ENCODE measurements around the gene FLOT2.
A peak's percentile ranks its signal among the peaks of the same experiment; 100 is the strongest.
"Not testable (repeated sequence)": the region's sequence is repeated elsewhere in the genome, so short reads cannot be mapped to it uniquely, and the experiment has no call there.

The FLOT2 gene

GRCh38 chr17:28895794-28896447 lies 1.6 kb downstream of the FLOT2 start:
- no peaks in the 10 kb centered on the region for H3K27me3 Mint-ChIP-seq
- peaks cover 49% of the 10 kb centered on the region for H3K36me3 Mint-ChIP-seq (ENCODE audit: low read depth)
- peak overlapping the region; percentile 97 for H3K27ac Mint-ChIP-seq
- peaks cover 72% of the 10 kb centered on the region for H3K4me1 Mint-ChIP-seq (ENCODE audit: low read depth)
- no peaks in the 10 kb centered on the region for H3K9me3 Mint-ChIP-seq
- peak overlapping the region; percentile 94 for H3K4me3 Mint-ChIP-seq
- intact Hi-C loops (cut with micrococcal nuclease): no loop called here

GRCh38 chr17:28893248-28894183 lies 4.0 kb downstream of the FLOT2 start:
- Mint-ChIP-seq H3K27ac (peak overlapping the region; percentile 96), H3K36me3 (ENCODE audit: low read depth) (peaks cover 51% of the 10 kb centered on the region), H3K4me3 (peak overlapping the region; percentile 54), H3K4me1 (ENCODE audit: low read depth) (peaks cover 69% of the 10 kb centered on the region)
- H3K9me3 Mint-ChIP-seq; H3K27me3 Mint-ChIP-seq; intact Hi-C loops (cut with micrococcal nuclease): not testable (repeated sequence)

GRCh38 chr17:28892024-28892423 lies 5.5 kb downstream of the FLOT2 start:
- peaks cover 58% of the 10 kb centered on the region for H3K36me3 Mint-ChIP-seq (ENCODE audit: low read depth)
- peak overlapping the region; percentile 3 for H3K27ac Mint-ChIP-seq
- no peak overlapping the region for H3K4me3 Mint-ChIP-seq
- H3K4me1 Mint-ChIP-seq (ENCODE audit: low read depth): peaks cover 60% of the 10 kb centered on the region
- intact Hi-C loops (cut with micrococcal nuclease): no loop called here
- H3K27me3 Mint-ChIP-seq: no peaks in the 10 kb centered on the region
- H3K9me3 Mint-ChIP-seq: no peaks in the 10 kb centered on the region

- H3K27me3 Mint-ChIP-seq: no peaks in the 10 kb centered on the region
- H3K36me3 Mint-ChIP-seq (ENCODE audit: low read depth): peaks cover 63% of the 10 kb centered on the region
- peaks cover 52% of the 10 kb centered on the region for H3K4me1 Mint-ChIP-seq (ENCODE audit: low read depth)
- peak overlapping the region; percentile 3 for H3K27ac Mint-ChIP-seq
- H3K9me3 Mint-ChIP-seq: no peaks in the 10 kb centered on the region
- intact Hi-C loops (cut with micrococcal nuclease): no loop called here
- H3K4me3 Mint-ChIP-seq: no peak overlapping the region
Measured at GRCh38 chr17:28891201-28891600, 6.3 kb downstream of the FLOT2 start.

- Mint-ChIP-seq H3K4me3 (no peak overlapping the region), H3K27ac (peak overlapping the region; percentile 62), H3K9me3 (no peaks in the 10 kb centered on the region), H3K36me3 (ENCODE audit: low read depth) (peaks cover 69% of the 10 kb centered on the region), H3K4me1 (ENCODE audit: low read depth) (peaks cover 44% of the 10 kb centered on the region), H3K27me3 (no peaks in the 10 kb centered on the region)
- intact Hi-C loops (cut with micrococcal nuclease): no loop called here
Measured at GRCh38 chr17:28889996-28890395, 7.5 kb downstream of the FLOT2 start.

- peak overlapping the region; percentile 62 for H3K27ac Mint-ChIP-seq
- intact Hi-C loops (cut with micrococcal nuclease): no loop called here
- peaks cover 41% of the 10 kb centered on the region for H3K4me1 Mint-ChIP-seq (ENCODE audit: low read depth)
- no peak overlapping the region for H3K4me3 Mint-ChIP-seq
- no peaks in the 10 kb centered on the region for H3K9me3 Mint-ChIP-seq
- no peaks in the 10 kb centered on the region for H3K27me3 Mint-ChIP-seq
- peaks cover 80% of the 10 kb centered on the region for H3K36me3 Mint-ChIP-seq (ENCODE audit: low read depth)
Measured at GRCh38 chr17:28888832-28889231, 8.7 kb downstream of the FLOT2 start.

- Mint-ChIP-seq H3K4me3 (no peak overlapping the region), H3K27me3 (no peaks in the 10 kb centered on the region), H3K36me3 (ENCODE audit: low read depth) (peaks cover 84% of the 10 kb centered on the region), H3K9me3 (no peaks in the 10 kb centered on the region), H3K4me1 (ENCODE audit: low read depth) (peaks cover 33% of the 10 kb centered on the region), H3K27ac (no peak overlapping the region)
- intact Hi-C loops (cut with micrococcal nuclease): no loop called here
Measured at GRCh38 chr17:28887871-28888471, 9.6 kb downstream of the FLOT2 start.

GRCh38 chr17:28885951-28886350 lies 11.6 kb downstream of the FLOT2 start:
- intact Hi-C loops (cut with micrococcal nuclease): no loop called here
- Mint-ChIP-seq H3K4me1 (ENCODE audit: low read depth) (peaks cover 14% of the 10 kb centered on the region), H3K27ac (no peak overlapping the region), H3K9me3 (no peaks in the 10 kb centered on the region), H3K4me3 (no peak overlapping the region), H3K27me3 (no peaks in the 10 kb centered on the region), H3K36me3 (ENCODE audit: low read depth) (peaks cover 85% of the 10 kb centered on the region)

GRCh38 chr17:28885363-28885762 lies 12.2 kb downstream of the FLOT2 start:
- peaks cover 8% of the 10 kb centered on the region for H3K4me1 Mint-ChIP-seq (ENCODE audit: low read depth)
- intact Hi-C loops (cut with micrococcal nuclease): no loop called here
- H3K27ac Mint-ChIP-seq: peak overlapping the region; percentile 28
- no peaks in the 10 kb centered on the region for H3K27me3 Mint-ChIP-seq
- no peaks in the 10 kb centered on the region for H3K9me3 Mint-ChIP-seq
- H3K36me3 Mint-ChIP-seq (ENCODE audit: low read depth): peaks cover 87% of the 10 kb centered on the region
- H3K4me3 Mint-ChIP-seq: no peak overlapping the region

GRCh38 chr17:28883967-28884702 lies 13.4 kb downstream of the FLOT2 start:
- Mint-ChIP-seq H3K4me1 (ENCODE audit: low read depth) (no peaks in the 10 kb centered on the region), H3K36me3 (ENCODE audit: low read depth) (peaks cover 99% of the 10 kb centered on the region), H3K27ac (no peak overlapping the region)

GRCh38 chr17:28882154-28882895 lies 15.2 kb downstream of the FLOT2 start:
- Mint-ChIP-seq H3K36me3 (ENCODE audit: low read depth) (peaks cover 96% of the 10 kb centered on the region), H3K4me3 (no peak overlapping the region), H3K9me3 (no peaks in the 10 kb centered on the region), H3K4me1 (ENCODE audit: low read depth) (no peaks in the 10 kb centered on the region), H3K27ac (no peak overlapping the region), H3K27me3 (no peaks in the 10 kb centered on the region)
- intact Hi-C loops (cut with micrococcal nuclease): no loop called here

More at GRCh38 chr17:28883967-28884702, 13.4 kb downstream of the FLOT2 start:
- Mint-ChIP-seq H3K4me3 (no peak overlapping the region), H3K27me3 (no peaks in the 10 kb centered on the region), H3K9me3 (no peaks in the 10 kb centered on the region)
- intact Hi-C loops (cut with micrococcal nuclease): no loop called here

- H3K27ac Mint-ChIP-seq: no peak overlapping the region
- H3K4me1 Mint-ChIP-seq (ENCODE audit: low read depth): no peaks in the 10 kb centered on the region
- no peaks in the 10 kb centered on the region for H3K27me3 Mint-ChIP-seq
- no peaks in the 10 kb centered on the region for H3K9me3 Mint-ChIP-seq
- intact Hi-C loops (cut with micrococcal nuclease): no loop called here
- H3K4me3 Mint-ChIP-seq: no peak overlapping the region
- H3K36me3 Mint-ChIP-seq (ENCODE audit: low read depth): peaks cover 88% of the 10 kb centered on the region
Measured at GRCh38 chr17:28881533-28882056, 15.9 kb downstream of the FLOT2 start.

- Mint-ChIP-seq H3K27me3 (no peaks in the 10 kb centered on the region), H3K9me3 (no peaks in the 10 kb centered on the region), H3K4me1 (ENCODE audit: low read depth) (no peaks in the 10 kb centered on the region), H3K36me3 (ENCODE audit: low read depth) (peaks cover 78% of the 10 kb centered on the region), H3K4me3 (no peak overlapping the region), H3K27ac (no peak overlapping the region)
- intact Hi-C loops (cut with micrococcal nuclease): no loop called here
Measured at GRCh38 chr17:28880572-28880945, 17.0 kb downstream of the FLOT2 start.

Data from dendritic cell treated with granulocyte-macrophage colony-stimulating factor and Interleukin-4, amounts not matched to agents 40 ng/mL and 50 ng/mL, for 4 days (primary cell).